ENCODE measurements around the gene CEP128. TPM values are rescaled to one million over a fixed set of nuclear protein-coding genes. Genes with fewer than 3 reads are reported as not detected.

CEP128 gene
- total RNA-seq, 2 experiments from 2014 or later, result 12.3 to 13.0 TPM

- TF ChIP-seq, protein P1, sequence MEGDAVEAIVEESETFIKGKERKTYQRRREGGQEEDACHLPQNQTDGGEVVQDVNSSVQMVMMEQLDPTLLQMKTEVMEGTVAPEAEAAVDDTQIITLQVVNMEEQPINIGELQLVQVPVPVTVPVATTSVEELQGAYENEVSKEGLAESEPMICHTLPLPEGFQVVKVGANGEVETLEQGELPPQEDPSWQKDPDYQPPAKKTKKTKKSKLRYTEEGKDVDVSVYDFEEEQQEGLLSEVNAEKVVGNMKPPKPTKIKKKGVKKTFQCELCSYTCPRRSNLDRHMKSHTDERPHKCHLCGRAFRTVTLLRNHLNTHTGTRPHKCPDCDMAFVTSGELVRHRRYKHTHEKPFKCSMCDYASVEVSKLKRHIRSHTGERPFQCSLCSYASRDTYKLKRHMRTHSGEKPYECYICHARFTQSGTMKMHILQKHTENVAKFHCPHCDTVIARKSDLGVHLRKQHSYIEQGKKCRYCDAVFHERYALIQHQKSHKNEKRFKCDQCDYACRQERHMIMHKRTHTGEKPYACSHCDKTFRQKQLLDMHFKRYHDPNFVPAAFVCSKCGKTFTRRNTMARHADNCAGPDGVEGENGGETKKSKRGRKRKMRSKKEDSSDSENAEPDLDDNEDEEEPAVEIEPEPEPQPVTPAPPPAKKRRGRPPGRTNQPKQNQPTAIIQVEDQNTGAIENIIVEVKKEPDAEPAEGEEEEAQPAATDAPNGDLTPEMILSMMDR (IDR thresholded peaks at IDR 0.05), result no peak
- no peak overlapping the region for H3K4me3 ChIP-seq (ENCODE audit: low read length)
- Mint-ChIP-seq H3K9me3 (no peaks in the 10 kb centered on the region), H3K4me1 (ENCODE audit: low read depth) (no peaks in the 10 kb centered on the region), H3K36me3 (ENCODE audit: low read depth) (peaks cover 14% of the 10 kb centered on the region), H3K27ac (no peak overlapping the region), H3K27me3 (no peaks in the 10 kb centered on the region), H3K4me3 (no peak overlapping the region)
- no peaks in the 10 kb centered on the region for H3K36me3 ChIP-seq (ENCODE audit: insufficient read depth, low read length)
- no peaks in the 10 kb centered on the region for H3K27me3 ChIP-seq (ENCODE audit: control insufficient read depth in 1 of 2, insufficient read depth in 2 of 2, low read length in 2 of 2)
- intact Hi-C loops (cut with DNase I, micrococcal nuclease), result no loop called here
- POLR2A ChIA-PET, result no interaction called here
- DNase-seq (no peak), ATAC-seq (ENCODE audit: poor library complexity) (no peak)
- CTCF ChIA-PET, result no interaction called here
- no peaks in the 10 kb centered on the region for H3K4me1 ChIP-seq (ENCODE audit: insufficient read depth, low read length)
- H3K9me3 ChIP-seq (ENCODE audit: control insufficient read depth in 1 of 2, insufficient read depth in 1 of 2, low read length in 2 of 2), result no peaks in the 10 kb centered on the region
- H3K27ac ChIP-seq (ENCODE audit: low read depth in 1 of 2, low read length in 2 of 2), result no peak overlapping the region
Measured at GRCh38 chr14:80764921-80765507, 176.5 kb downstream of the CEP128 start.

GRCh38 chr14:80764496-80764895 lies 177.0 kb downstream of the CEP128 start:
- POLR2A ChIA-PET, result no interaction called here
- no peak overlapping the region for H3K27ac Mint-ChIP-seq
- Histone ChIP-seq H3K27ac (ENCODE audit: low read depth in 1 of 2, low read length in 2 of 2) (no peak overlapping the region), H3K9me3 (ENCODE audit: control insufficient read depth in 1 of 2, insufficient read depth in 1 of 2, low read length in 2 of 2) (no peaks in the 10 kb centered on the region), H3K4me3 (ENCODE audit: low read length) (no peak overlapping the region), H3K4me1 (ENCODE audit: insufficient read depth, low read length) (no peaks in the 10 kb centered on the region), H3K36me3 (ENCODE audit: insufficient read depth, low read length) (no peaks in the 10 kb centered on the region), H3K27me3 (ENCODE audit: control insufficient read depth in 1 of 2, insufficient read depth in 2 of 2, low read length in 2 of 2) (no peaks in the 10 kb centered on the region)
- no peak overlapping the region for H3K4me3 Mint-ChIP-seq
- DNase-seq (no peak), ATAC-seq (ENCODE audit: poor library complexity) (no peak)
- H3K36me3 Mint-ChIP-seq (ENCODE audit: low read depth), result peaks cover 14% of the 10 kb centered on the region
- no peaks in the 10 kb centered on the region for H3K27me3 Mint-ChIP-seq
- TF ChIP-seq, protein P1 (IDR thresholded peaks at IDR 0.05), result no peak
- no peaks in the 10 kb centered on the region for H3K4me1 Mint-ChIP-seq (ENCODE audit: low read depth)
- intact Hi-C loops (cut with DNase I, micrococcal nuclease), result no loop called here
- H3K9me3 Mint-ChIP-seq, result no peaks in the 10 kb centered on the region
- CTCF ChIA-PET, result no interaction called here

GRCh38 chr14:80762641-80763228 lies 178.8 kb downstream of the CEP128 start:
- Mint-ChIP-seq H3K36me3 (ENCODE audit: low read depth) (peaks cover 11% of the 10 kb centered on the region), H3K4me3 (no peak overlapping the region), H3K27ac (no peak overlapping the region), H3K4me1 (ENCODE audit: low read depth) (no peaks in the 10 kb centered on the region), H3K27me3 (no peaks in the 10 kb centered on the region), H3K9me3 (no peaks in the 10 kb centered on the region)
- ATAC-seq (ENCODE audit: poor library complexity) (no peak), DNase-seq (no peak)
- H3K4me3 ChIP-seq (ENCODE audit: low read length), result no peak overlapping the region
- H3K36me3 ChIP-seq (ENCODE audit: insufficient read depth, low read length), result no peaks in the 10 kb centered on the region
- H3K27ac ChIP-seq (ENCODE audit: low read depth in 1 of 2, low read length in 2 of 2), result no peak overlapping the region
- H3K4me1 ChIP-seq (ENCODE audit: insufficient read depth, low read length), result no peaks in the 10 kb centered on the region
- TF ChIP-seq, protein P1 (IDR thresholded peaks at IDR 0.05), result no peak
- intact Hi-C loops (cut with DNase I, micrococcal nuclease), result no loop called here
- CTCF ChIA-PET, result no interaction called here
- POLR2A ChIA-PET, result no interaction called here
- no peaks in the 10 kb centered on the region for H3K9me3 ChIP-seq (ENCODE audit: control insufficient read depth in 1 of 2, insufficient read depth in 1 of 2, low read length in 2 of 2)
- no peaks in the 10 kb centered on the region for H3K27me3 ChIP-seq (ENCODE audit: control insufficient read depth in 1 of 2, insufficient read depth in 2 of 2, low read length in 2 of 2)
